ENCODE data around the gene ADA.

The ADA gene

DNA sequence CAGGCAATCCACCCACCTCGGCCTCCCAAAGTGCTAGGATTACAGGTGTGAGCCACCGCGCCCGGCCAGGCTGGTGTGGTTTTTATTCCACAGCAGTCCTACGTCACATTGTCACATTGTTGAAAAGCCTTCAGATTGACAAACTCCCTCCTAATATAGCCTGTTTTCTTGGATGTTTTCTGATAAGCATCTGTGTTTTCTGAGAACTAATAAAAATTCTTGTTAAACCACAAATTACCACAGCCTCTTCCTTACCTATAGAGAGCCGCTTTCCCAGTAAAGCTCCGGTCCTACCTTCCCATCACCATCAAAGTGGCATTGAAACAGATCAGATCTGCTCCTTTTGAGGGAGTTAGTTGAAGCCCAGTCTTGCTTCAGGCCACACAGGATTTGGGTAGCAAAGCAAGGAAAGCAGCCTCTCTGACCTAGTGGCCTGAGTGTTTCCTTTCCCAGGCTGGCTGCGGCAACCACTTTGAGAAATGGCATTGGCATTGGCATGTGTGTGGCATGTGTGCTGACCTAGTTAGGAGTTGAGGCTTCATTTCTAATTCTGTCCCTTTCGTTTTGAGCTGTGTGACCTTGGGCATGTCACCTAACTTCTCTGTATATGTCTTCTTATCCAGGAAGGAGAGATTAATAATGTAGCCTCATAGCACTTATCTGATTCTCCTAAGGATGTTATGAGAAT is 70.8 kb downstream of the ADA start:
- no peak for DNase-seq (ENCODE audit: low spot score)

- DNase-seq (ENCODE audit: low spot score) = no peak
Measured at GRCh38 chr20:44579313-44580081, 72.0 kb downstream of the ADA start.

- no peak for DNase-seq (ENCODE audit: low spot score)
Measured at GRCh38 chr20:44576297-44576696, 75.2 kb downstream of the ADA start.

GRCh38 chr20:44574372-44574771 is 77.1 kb downstream of the ADA start:
- DNase-seq (ENCODE audit: low spot score) = no peak

DNA sequence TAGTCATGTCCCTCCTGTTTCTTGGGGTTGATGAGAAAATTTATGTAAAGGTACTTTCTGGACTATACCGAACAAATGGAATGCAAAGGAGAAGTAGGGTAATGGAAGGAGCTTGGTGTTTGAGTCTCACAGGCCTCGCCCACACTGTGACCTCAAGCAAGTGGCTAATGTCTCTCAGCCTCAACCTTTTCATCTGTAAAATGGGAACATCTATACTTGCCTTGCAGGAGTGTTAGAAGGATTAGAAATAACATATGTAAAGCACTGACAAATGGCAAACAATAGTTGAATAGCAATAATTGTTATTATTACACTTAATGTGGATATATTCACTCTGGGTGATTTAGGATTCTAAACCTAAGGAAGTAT is 78.0 kb downstream of the ADA start:
- DNase-seq (ENCODE audit: low spot score) = no peak

- peak; percentile 94 for DNase-seq (ENCODE audit: low spot score)
Measured at GRCh38 chr20:44572551-44573500, 78.7 kb downstream of the ADA start.

DNA sequence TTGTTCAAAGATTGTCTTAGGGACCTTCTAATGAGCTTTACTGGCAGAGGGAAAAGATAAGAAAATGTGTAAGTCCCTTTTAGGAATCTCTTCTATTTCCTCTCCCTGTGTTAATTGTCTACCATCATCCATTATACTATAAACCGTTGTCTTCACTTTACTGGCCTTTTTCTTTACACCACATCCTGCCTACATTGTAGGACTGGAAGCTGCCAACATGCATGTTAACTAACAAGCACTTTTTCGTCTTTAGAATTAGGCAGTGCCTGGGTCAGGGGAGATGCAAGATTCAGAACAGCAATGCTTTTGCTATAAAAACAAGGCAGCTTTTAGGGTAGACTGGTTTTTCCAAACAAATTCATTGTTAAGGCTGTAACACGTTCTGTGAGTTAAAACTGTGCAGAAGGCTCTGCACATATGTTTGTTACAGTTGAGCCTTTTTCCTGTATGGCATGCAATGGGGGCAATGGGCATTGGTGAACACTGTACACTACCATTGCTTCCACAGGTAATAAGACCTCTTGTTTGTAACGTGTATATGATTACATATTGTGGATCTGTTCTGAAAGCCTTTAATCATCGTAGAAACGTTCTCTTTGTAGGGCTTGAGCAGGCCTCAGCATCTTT is 80.0 kb downstream of the ADA start:
- DNase-seq (ENCODE audit: low spot score) = peak; percentile 20

DNA sequence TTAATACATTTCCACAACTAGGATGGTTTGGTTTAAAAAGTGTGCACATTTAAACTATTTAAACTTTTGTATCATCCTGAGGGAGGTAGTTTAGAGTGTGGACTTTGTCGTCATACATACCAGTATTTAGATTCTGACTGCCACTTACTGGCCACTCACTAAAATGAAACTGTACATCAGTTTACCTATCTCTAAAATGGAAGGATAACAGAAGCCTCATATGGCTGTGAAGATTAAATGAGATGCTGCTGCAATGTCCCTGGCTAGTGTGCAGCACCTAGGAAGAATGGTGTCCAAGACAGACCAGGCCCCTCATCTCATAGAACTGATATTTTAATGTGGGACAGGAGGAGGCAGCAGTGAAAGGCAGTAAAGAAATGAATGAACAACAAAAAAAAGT is 81.1 kb downstream of the ADA start:
- no peak for DNase-seq (ENCODE audit: low spot score)

Data from cerebellar cortex (tissue), 1 donor.